ENCODE measurements around the gene SPANXN2.

DNA sequence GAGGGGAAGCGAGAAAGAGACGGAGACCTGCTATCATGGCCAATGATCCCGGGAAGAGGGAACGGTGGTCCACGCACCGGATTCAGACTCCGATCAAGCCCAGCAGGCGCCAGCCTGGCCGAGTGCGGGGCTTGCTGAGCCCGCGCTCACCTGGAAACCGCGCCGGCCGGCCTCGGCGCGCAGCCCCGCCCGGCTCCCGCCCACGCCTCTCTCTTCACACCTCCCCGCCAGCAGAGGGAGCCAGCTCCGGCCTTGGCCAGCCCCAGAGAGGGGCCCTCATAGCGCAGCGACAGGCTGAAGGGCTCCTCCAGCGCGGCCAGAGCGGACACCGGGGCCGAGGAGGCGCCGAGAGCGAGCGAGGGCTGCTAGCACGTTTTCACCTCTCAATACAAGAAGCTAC is 36.8 kb upstream of the SPANXN2 start:
- TF ChIP-seq, protein P1, sequence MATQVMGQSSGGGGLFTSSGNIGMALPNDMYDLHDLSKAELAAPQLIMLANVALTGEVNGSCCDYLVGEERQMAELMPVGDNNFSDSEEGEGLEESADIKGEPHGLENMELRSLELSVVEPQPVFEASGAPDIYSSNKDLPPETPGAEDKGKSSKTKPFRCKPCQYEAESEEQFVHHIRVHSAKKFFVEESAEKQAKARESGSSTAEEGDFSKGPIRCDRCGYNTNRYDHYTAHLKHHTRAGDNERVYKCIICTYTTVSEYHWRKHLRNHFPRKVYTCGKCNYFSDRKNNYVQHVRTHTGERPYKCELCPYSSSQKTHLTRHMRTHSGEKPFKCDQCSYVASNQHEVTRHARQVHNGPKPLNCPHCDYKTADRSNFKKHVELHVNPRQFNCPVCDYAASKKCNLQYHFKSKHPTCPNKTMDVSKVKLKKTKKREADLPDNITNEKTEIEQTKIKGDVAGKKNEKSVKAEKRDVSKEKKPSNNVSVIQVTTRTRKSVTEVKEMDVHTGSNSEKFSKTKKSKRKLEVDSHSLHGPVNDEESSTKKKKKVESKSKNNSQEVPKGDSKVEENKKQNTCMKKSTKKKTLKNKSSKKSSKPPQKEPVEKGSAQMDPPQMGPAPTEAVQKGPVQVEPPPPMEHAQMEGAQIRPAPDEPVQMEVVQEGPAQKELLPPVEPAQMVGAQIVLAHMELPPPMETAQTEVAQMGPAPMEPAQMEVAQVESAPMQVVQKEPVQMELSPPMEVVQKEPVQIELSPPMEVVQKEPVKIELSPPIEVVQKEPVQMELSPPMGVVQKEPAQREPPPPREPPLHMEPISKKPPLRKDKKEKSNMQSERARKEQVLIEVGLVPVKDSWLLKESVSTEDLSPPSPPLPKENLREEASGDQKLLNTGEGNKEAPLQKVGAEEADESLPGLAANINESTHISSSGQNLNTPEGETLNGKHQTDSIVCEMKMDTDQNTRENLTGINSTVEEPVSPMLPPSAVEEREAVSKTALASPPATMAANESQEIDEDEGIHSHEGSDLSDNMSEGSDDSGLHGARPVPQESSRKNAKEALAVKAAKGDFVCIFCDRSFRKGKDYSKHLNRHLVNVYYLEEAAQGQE (IDR thresholded peaks at IDR 0.05; ENCODE audit: borderline replicate concordance) = no peak
- TF ChIP-seq EP300 (conservative IDR thresholded peaks at IDR 0.05; ENCODE audit: poor library complexity, severe bottlenecking) = no peak
- TF ChIP-seq, protein P2, sequence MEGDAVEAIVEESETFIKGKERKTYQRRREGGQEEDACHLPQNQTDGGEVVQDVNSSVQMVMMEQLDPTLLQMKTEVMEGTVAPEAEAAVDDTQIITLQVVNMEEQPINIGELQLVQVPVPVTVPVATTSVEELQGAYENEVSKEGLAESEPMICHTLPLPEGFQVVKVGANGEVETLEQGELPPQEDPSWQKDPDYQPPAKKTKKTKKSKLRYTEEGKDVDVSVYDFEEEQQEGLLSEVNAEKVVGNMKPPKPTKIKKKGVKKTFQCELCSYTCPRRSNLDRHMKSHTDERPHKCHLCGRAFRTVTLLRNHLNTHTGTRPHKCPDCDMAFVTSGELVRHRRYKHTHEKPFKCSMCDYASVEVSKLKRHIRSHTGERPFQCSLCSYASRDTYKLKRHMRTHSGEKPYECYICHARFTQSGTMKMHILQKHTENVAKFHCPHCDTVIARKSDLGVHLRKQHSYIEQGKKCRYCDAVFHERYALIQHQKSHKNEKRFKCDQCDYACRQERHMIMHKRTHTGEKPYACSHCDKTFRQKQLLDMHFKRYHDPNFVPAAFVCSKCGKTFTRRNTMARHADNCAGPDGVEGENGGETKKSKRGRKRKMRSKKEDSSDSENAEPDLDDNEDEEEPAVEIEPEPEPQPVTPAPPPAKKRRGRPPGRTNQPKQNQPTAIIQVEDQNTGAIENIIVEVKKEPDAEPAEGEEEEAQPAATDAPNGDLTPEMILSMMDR (IDR thresholded peaks at IDR 0.05; ENCODE audit: poor library complexity, severe bottlenecking) = no peak
- TF ChIP-seq TAF1 (IDR thresholded peaks at IDR 0.05; ENCODE audit: low read depth) = no peak
- TF ChIP-seq POLR2AphosphoS5 (IDR thresholded peaks at IDR 0.05) = no peak
- TF ChIP-seq MXI1 (conservative IDR thresholded peaks at IDR 0.05; ENCODE audit: poor library complexity, severe bottlenecking) = no peak
